Ammon's horn (tissue), 1 donor: ENCODE data around the gene CD244.

ENCODE experiments used
- DNase-seq: peaks from one replicate; pipeline ENCODE4 v3.0.0-alpha.2; 2016; ENCODE audit warnings: low spot score

The CD244 gene

DNA sequence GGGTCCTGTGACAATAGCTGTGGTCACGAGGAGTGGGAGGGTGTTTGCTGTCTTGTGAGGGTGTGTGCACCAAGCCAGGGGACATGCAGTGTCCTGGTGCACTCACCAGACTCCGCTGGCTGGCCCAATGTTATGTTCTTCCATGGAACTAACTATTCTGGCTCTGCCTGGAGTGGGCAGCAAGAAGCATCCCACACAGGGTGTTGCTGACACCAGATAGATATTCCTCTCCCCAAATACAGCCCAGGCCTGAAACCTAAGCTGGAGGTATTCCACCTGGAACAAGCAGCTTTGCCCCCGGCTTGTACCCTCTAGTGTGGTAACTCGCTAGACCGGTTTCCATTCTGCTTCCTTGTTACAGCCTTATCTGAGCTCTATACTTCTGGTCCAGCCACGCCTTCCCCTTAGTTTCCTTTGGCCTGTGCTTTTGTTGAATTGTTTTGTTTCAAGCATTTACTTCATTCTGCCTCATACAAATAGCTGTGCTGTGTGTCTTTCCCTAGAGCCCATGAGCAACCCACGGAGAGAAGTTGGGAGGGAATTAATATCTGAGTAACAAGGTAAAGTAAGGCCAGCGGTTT, 81.4 kb downstream of the CD244 start:
- no peak for DNase-seq

DNA sequence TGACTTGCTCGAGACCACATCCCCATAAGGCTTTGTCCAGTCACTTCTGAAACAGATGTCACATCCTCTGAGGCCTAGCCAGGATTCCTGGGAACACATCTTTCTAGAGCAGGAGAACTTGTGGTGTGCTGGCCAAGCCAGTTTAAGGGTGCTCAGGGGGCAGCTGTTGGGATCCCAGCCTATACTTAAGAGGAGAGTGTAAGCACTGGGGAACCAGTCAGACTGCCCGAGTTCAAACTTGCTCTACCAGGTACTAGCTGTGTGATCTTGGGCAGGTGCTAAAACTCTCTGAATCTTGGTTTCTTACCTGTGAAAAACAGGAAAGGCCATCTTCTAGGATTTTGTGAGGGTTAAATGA, 82.3 kb downstream of the CD244 start:
- no peak for DNase-seq
